Fibroblast of peridontal ligament (primary cell): ENCODE results near the gene HSH2D.
"Not testable (repeated sequence)": the region's sequence is repeated elsewhere in the genome, so short reads cannot be mapped to it uniquely, and the experiment has no call there.

Experiments
- DNase-seq: peaks from one replicate; pipeline ENCODE4 v3.0.0-alpha.2; 2010; ENCODE audit errors: extremely low read depth

Gene HSH2D

GRCh38 chr19:16143399-16144215 lies at the start of gene HSH2D:
TSS of gene HSH2D (plus strand) at chr19:16143685. CDS start at chr19:16148751, 5,066 bp downstream.
- no peak for DNase-seq

- DNase-seq, result no peak
These were observed 49.0 kb upstream of the HSH2D start for GRCh38 chr19:16094360-16095070.

GRCh38 chr19:16095071-16095571 lies 48.4 kb upstream of the HSH2D start:
- DNase-seq, result no peak

GRCh38 chr19:16096280-16096855 lies 47.1 kb upstream of the HSH2D start:
- no peak for DNase-seq

- no peak for DNase-seq
These were observed 45.1 kb upstream of the HSH2D start for GRCh38 chr19:16098416-16098768.

- no peak for DNase-seq
These were observed 44.7 kb upstream of the HSH2D start for GRCh38 chr19:16098821-16099220.

- not testable (repeated sequence) for DNase-seq
These were observed 44.0 kb upstream of the HSH2D start for GRCh38 chr19:16099314-16099965.

- DNase-seq, result no peak
These were observed 43.0 kb upstream of the HSH2D start for GRCh38 chr19:16100524-16100923.

- DNase-seq, result no peak
These were observed 38.8 kb upstream of the HSH2D start for GRCh38 chr19:16104722-16105121.

GRCh38 chr19:16106121-16106520 lies 37.4 kb upstream of the HSH2D start:
- DNase-seq, result no peak

GRCh38 chr19:16111160-16111908 lies 32.2 kb upstream of the HSH2D start, which contains the start of gene RAB8A:
TSS of gene RAB8A (plus strand) at chr19:16111889. CDS start at chr19:16111902, 13 bp downstream.
- DNase-seq, result peak; percentile 98

- DNase-seq, result no peak
These were observed 31.4 kb upstream of the HSH2D start for GRCh38 chr19:16111909-16112752.

- no peak for DNase-seq
These were observed 30.7 kb upstream of the HSH2D start for GRCh38 chr19:16112778-16113177.

GRCh38 chr19:16113727-16114126 lies 29.8 kb upstream of the HSH2D start:
- DNase-seq, result no peak

- DNase-seq, result no peak
These were observed 28.0 kb upstream of the HSH2D start for GRCh38 chr19:16115301-16116039.

- DNase-seq, result no peak
These were observed 27.4 kb upstream of the HSH2D start for GRCh38 chr19:16116067-16116466.

- no peak for DNase-seq
These were observed 25.9 kb upstream of the HSH2D start for GRCh38 chr19:16117594-16118033.

GRCh38 chr19:16118489-16119033 lies 24.9 kb upstream of the HSH2D start:
- DNase-seq, result no peak
